HepG2 (cell line): ENCODE results near the gene SCGB1D2. TPM values are rescaled to one million over a fixed set of nuclear protein-coding genes. Genes with fewer than 3 reads are reported as not detected.
A peak's percentile ranks its signal among the peaks of the same experiment; 100 is the strongest.

ENCODE experiments used
- ATAD3A ChIP-seq: sonication (generic); formaldehyde crosslinking; IDR thresholded peaks from 2 replicates; pipeline ENCODE4 v1.4.0; 2020; ENCODE audit warnings: missing genetic modification reagents
- ELF4 ChIP-seq: sonication (generic); formaldehyde crosslinking; IDR thresholded peaks from 2 replicates; pipeline ENCODE4 v1.5.0; 2020; ENCODE audit warnings: missing genetic modification reagents, mild to moderate bottlenecking, moderate library complexity, borderline replicate concordance
- FOXK1 ChIP-seq: sonication (generic); formaldehyde crosslinking; IDR thresholded peaks from 2 replicates; pipeline ENCODE4 v1.4.0; 2020; ENCODE audit warnings: low read depth, missing genetic modification reagents, borderline replicate concordance
- GATAD1 ChIP-seq: IDR thresholded peaks from 2 replicates; pipeline ENCODE4 v1.6.1; 2016; ENCODE audit warnings: missing genetic modification reagents, missing compliant biosample characterization
- HOXD1 ChIP-seq: sonication (generic); formaldehyde crosslinking; IDR thresholded peaks from 2 replicates; pipeline ENCODE4 v1.5.0; 2020; ENCODE audit warnings: missing genetic modification reagents
- JUN ChIP-seq: sonication (generic); formaldehyde crosslinking; IDR thresholded peaks from 2 replicates; pipeline ENCODE4 v1.4.0; 2020; ENCODE audit warnings: mild to moderate bottlenecking, missing genetic modification reagents
- JUNB ChIP-seq: sonication (generic); formaldehyde crosslinking; IDR thresholded peaks from 2 replicates; pipeline ENCODE4 v1.8.0; 2022; ENCODE audit warnings: missing genetic modification reagents, mild to moderate bottlenecking, borderline replicate concordance
- MIER2 ChIP-seq: IDR thresholded peaks from 2 replicates; pipeline ENCODE4 v1.6.1; 2016; ENCODE audit warnings: missing biosample characterization, missing genetic modification reagents
- MLLT10 ChIP-seq: sonication (generic); formaldehyde crosslinking; IDR thresholded peaks from 2 replicates; pipeline ENCODE4 v1.4.0; 2020; ENCODE audit warnings: missing genetic modification reagents
- MXD4 ChIP-seq: IDR thresholded peaks from 2 replicates; pipeline ENCODE4 v1.6.1; 2016; ENCODE audit warnings: mild to moderate bottlenecking, missing biosample characterization, missing genetic modification reagents
- POLR2A ChIP-seq, 2 experiments: IDR thresholded peaks; 2 replicates each; pipeline ENCODE4 v1.6.1; 2011; ENCODE audit warnings: low read depth in 2 of 2, low read length in 2 of 2, mild to moderate bottlenecking in 1 of 2, moderate library complexity in 1 of 2; ENCODE audit not compliant: insufficient read depth in 1 of 2
- POLR2G ChIP-seq: fragments of 200-400 bp; formaldehyde crosslinking; IDR thresholded peaks from 2 replicates; pipeline ENCODE4 v1.6.1; 2018; ENCODE audit warnings: mild to moderate bottlenecking, low read depth, low read length, moderate library complexity
- RBM39 ChIP-seq: fragments of 200-400 bp; formaldehyde crosslinking; IDR thresholded peaks from one replicate; pipeline ENCODE4 v1.6.1; 2018; ENCODE audit warnings: antibody characterized with exemption, mild to moderate bottlenecking, low read depth, low read length; ENCODE audit not compliant: poor library complexity, severe bottlenecking
- RORA ChIP-seq: sonication (generic); formaldehyde crosslinking; IDR thresholded peaks from 2 replicates; pipeline ENCODE4 v1.5.0; 2020; ENCODE audit warnings: mild to moderate bottlenecking, missing genetic modification reagents, moderate library complexity
- TCF7 ChIP-seq: sonication (generic); IDR thresholded peaks from 2 replicates; pipeline ENCODE4 v1.6.1; 2016; ENCODE audit warnings: antibody characterized with exemption, low read depth
- ZFP36L1 ChIP-seq: sonication (generic); formaldehyde crosslinking; IDR thresholded peaks from 2 replicates; pipeline ENCODE4 v1.8.0; 2022; ENCODE audit warnings: mild to moderate bottlenecking, missing genetic modification reagents, moderate library complexity
- ZNF143 ChIP-seq: sonication (generic); formaldehyde crosslinking; IDR thresholded peaks from 2 replicates; pipeline ENCODE4 v1.4.0; 2020; ENCODE audit warnings: missing genetic modification reagents
- ZNF230 ChIP-seq: sonication (generic); formaldehyde crosslinking; IDR thresholded peaks from 2 replicates; pipeline ENCODE4 v1.4.0; 2020; ENCODE audit warnings: mild to moderate bottlenecking, missing genetic modification reagents
- ZNF282 ChIP-seq: fragments of 450-650 bp; IDR thresholded peaks from 2 replicates; pipeline ENCODE4 v1.6.1; 2018; ENCODE audit not compliant: partially characterized antibody
- ZNF333 ChIP-seq: sonication (generic); formaldehyde crosslinking; IDR thresholded peaks from 2 replicates; pipeline ENCODE4 v1.4.0; 2020; ENCODE audit warnings: mild to moderate bottlenecking, missing genetic modification reagents, borderline replicate concordance
- ZNF430 ChIP-seq: sonication (generic); formaldehyde crosslinking; IDR thresholded peaks from 2 replicates; pipeline ENCODE4 v1.9.0; 2021; ENCODE audit warnings: mild to moderate bottlenecking, missing genetic modification reagents
- ZNF547 ChIP-seq: sonication (generic); formaldehyde crosslinking; IDR thresholded peaks from 2 replicates; pipeline ENCODE4 v1.5.1; 2020; ENCODE audit warnings: mild to moderate bottlenecking, missing genetic modification reagents
- polyA plus RNA-seq, 8 experiments: library from polyadenylated mRNA; depleted of rRNA in 3 of 8; stranded (reverse) in 7 of 8; unstranded in 1 of 8; fragments of >200 nt; fragmentation: Illumina TruSeq in 4 of 8; extraction: Trizol in 4 of 8; gene quantifications; 2 replicates each; pipeline versions ENCODE4 v1.2.1 to v1.2.3, GENCODE V29; 2011 to 2016; ENCODE audit warnings: low read depth in 4 of 8, missing spikeins in 1 of 8, mixed read lengths in 1 of 8; ENCODE audit not compliant: insufficient read depth in 1 of 8
- total RNA-seq, 5 experiments: library from RNA; depleted of rRNA; stranded (reverse); fragments of >200 nt; fragmentation: Illumina TruSeq; extraction: Trizol; gene quantifications; 2 replicates each; pipeline ENCODE4 v1.2.3, GENCODE V29; 2016; ENCODE audit warnings: low read depth in 1 of 5
- TF ChIP-seq, protein P1 (sequence below): sonication (generic); formaldehyde crosslinking; IDR thresholded peaks from 2 replicates; pipeline ENCODE4 v1.8.1; 2022; ENCODE audit warnings: low read depth, mild to moderate bottlenecking, missing genetic modification reagents
- TF ChIP-seq, protein P2 (sequence below): sonication (generic); formaldehyde crosslinking; IDR thresholded peaks from 2 replicates; pipeline ENCODE4 v1.5.1; 2020; ENCODE audit warnings: missing genetic modification reagents, mild to moderate bottlenecking, borderline replicate concordance
- TF ChIP-seq, protein P3 (sequence below): sonication (generic); formaldehyde crosslinking; IDR thresholded peaks from 2 replicates; pipeline ENCODE4 v1.5.1; 2020; ENCODE audit warnings: mild to moderate bottlenecking, missing genetic modification reagents, moderate library complexity

SCGB1D2 gene
- total and polyA plus RNA-seq, 2 of the 13 experiments (the other 11 are each of a cell fraction or from before 2014, with no cell fraction given) = not detected

DNA sequence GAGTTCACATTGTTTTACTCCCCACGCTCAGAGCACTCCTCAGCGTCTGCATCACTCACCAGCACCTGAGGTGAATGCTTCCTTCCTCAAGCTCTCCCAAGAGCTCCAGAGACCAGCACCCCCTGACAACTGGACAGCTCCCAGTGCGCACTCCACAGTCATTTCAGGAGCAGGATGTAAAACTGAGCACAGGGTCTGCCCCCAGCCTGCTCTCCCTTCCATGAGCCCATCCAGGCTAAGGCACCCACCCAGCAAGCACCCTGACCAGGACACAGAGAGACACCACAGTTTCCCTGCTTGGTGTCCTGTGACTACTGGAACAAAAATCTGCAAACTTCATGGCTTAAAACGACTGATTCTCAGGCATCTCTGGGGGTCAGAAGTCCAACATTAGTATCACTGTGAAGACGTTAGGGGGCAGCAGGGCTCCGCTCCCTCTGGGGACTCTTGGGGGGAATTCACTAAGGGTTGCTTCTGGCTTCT lies 3.3 kb downstream of the SCGB1D2 start (continued):
- TF ChIP-seq, protein P1, sequence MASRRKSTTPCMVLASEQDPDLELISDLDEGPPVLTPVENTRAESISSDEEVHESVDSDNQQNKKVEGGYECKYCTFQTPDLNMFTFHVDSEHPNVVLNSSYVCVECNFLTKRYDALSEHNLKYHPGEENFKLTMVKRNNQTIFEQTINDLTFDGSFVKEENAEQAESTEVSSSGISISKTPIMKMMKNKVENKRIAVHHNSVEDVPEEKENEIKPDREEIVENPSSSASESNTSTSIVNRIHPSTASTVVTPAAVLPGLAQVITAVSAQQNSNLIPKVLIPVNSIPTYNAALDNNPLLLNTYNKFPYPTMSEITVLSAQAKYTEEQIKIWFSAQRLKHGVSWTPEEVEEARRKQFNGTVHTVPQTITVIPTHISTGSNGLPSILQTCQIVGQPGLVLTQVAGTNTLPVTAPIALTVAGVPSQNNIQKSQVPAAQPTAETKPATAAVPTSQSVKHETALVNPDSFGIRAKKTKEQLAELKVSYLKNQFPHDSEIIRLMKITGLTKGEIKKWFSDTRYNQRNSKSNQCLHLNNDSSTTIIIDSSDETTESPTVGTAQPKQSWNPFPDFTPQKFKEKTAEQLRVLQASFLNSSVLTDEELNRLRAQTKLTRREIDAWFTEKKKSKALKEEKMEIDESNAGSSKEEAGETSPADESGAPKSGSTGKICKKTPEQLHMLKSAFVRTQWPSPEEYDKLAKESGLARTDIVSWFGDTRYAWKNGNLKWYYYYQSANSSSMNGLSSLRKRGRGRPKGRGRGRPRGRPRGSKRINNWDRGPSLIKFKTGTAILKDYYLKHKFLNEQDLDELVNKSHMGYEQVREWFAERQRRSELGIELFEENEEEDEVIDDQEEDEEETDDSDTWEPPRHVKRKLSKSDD = no peak
- TF ChIP-seq, protein P2, sequence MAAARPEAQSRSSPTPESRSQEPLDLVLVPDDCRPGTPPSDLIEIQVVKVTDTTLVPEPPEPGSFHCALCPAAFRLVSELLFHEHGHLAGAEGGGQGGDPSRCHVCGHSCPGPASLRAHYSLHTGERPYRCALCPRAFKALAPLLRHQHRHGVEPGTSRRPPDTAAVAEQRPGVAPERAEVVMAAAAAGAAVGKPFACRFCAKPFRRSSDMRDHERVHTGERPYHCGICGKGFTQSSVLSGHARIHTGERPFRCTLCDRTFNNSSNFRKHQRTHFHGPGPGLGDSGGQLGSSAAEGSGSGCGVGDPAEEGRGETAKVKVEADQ (CRISPR knock-in tag) = no peak
- TF ChIP-seq MIER2 (peak; percentile 98), GATAD1 (CRISPR knock-in tag) (0 out of 2 replicates have a peak, but pooled peaks have one; percentile 32), ZNF430 (CRISPR knock-in tag) (0 out of 2 replicates have a peak, but pooled peaks have one; percentile 63), ZNF230 (CRISPR knock-in tag) (no peak), MXD4 (0 out of 2 replicates have a peak, but pooled peaks have one; percentile 38), ZNF282 (no peak), MLLT10 (CRISPR knock-in tag) (no peak), POLR2A (IDR thresholded peaks at IDR 0.05; ENCODE audit: insufficient read depth in 1 of 2, low read depth in 2 of 2, low read length in 2 of 2) (no peak), ZFP36L1 (CRISPR knock-in tag) (peak; percentile 44; the same call in 1 of the 2 replicates), RORA (no peak), TCF7 (no peak), ELF4 (no peak), FOXK1 (CRISPR knock-in tag) (peak; percentile 78; the same call in 1 of the 2 replicates), JUNB (CRISPR knock-in tag) (no peak), POLR2G (no peak), JUN (CRISPR knock-in tag) (no peak), ZNF143 (CRISPR knock-in tag) (no peak), HOXD1 (no peak), ZNF333 (CRISPR knock-in tag) (no peak), ZNF547 (no peak), RBM39 (no peak), ATAD3A (CRISPR knock-in tag) (no peak)
- TF ChIP-seq, protein P3, sequence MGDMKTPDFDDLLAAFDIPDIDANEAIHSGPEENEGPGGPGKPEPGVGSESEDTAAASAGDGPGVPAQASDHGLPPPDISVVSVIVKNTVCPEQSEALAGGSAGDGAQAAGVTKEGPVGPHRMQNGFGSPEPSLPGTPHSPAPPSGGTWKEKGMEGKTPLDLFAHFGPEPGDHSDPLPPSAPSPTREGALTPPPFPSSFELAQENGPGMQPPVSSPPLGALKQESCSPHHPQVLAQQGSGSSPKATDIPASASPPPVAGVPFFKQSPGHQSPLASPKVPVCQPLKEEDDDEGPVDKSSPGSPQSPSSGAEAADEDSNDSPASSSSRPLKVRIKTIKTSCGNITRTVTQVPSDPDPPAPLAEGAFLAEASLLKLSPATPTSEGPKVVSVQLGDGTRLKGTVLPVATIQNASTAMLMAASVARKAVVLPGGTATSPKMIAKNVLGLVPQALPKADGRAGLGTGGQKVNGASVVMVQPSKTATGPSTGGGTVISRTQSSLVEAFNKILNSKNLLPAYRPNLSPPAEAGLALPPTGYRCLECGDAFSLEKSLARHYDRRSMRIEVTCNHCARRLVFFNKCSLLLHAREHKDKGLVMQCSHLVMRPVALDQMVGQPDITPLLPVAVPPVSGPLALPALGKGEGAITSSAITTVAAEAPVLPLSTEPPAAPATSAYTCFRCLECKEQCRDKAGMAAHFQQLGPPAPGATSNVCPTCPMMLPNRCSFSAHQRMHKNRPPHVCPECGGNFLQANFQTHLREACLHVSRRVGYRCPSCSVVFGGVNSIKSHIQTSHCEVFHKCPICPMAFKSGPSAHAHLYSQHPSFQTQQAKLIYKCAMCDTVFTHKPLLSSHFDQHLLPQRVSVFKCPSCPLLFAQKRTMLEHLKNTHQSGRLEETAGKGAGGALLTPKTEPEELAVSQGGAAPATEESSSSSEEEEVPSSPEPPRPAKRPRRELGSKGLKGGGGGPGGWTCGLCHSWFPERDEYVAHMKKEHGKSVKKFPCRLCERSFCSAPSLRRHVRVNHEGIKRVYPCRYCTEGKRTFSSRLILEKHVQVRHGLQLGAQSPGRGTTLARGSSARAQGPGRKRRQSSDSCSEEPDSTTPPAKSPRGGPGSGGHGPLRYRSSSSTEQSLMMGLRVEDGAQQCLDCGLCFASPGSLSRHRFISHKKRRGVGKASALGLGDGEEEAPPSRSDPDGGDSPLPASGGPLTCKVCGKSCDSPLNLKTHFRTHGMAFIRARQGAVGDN = peak; percentile 36; the same call in 1 of the 2 replicates
